ENCODE data around the gene ASTN2.

DNA sequence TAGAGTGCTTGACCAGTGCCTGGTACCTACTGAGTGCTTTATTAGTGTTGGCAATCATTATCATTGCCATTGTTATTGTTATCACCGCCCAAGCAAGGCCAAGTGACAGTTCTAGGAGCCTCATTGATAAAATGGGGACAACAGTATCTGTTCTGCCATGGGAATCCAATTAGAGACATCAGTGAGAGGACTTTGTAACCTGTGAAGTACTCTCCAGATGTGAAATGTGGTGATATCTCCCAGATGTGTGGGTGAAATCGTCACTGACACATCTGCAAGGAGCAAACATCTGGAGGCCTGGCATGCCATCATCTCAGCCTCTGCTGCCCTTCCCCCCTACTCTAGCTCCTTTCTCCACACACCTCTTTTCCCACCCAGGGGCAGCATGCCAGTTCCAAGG is 1000.5 kb downstream of the ASTN2 start:
- TF ChIP-seq, protein P1, sequence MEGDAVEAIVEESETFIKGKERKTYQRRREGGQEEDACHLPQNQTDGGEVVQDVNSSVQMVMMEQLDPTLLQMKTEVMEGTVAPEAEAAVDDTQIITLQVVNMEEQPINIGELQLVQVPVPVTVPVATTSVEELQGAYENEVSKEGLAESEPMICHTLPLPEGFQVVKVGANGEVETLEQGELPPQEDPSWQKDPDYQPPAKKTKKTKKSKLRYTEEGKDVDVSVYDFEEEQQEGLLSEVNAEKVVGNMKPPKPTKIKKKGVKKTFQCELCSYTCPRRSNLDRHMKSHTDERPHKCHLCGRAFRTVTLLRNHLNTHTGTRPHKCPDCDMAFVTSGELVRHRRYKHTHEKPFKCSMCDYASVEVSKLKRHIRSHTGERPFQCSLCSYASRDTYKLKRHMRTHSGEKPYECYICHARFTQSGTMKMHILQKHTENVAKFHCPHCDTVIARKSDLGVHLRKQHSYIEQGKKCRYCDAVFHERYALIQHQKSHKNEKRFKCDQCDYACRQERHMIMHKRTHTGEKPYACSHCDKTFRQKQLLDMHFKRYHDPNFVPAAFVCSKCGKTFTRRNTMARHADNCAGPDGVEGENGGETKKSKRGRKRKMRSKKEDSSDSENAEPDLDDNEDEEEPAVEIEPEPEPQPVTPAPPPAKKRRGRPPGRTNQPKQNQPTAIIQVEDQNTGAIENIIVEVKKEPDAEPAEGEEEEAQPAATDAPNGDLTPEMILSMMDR (conservative IDR thresholded peaks at IDR 0.05 in 1 of 2, IDR thresholded peaks at IDR 0.05 in 1 of 2; ENCODE audit: extremely low read depth in 1 of 2, insufficient read depth in 1 of 2, low read depth in 1 of 2, low read length in 2 of 2): no peak
- no peak for TF ChIP-seq EZH2 (IDR thresholded peaks at IDR 0.05; ENCODE audit: borderline replicate concordance, low read length)
